HepG2 (cell line): ENCODE measurements around the gene DAG1. TPM values are rescaled to one million over a fixed set of nuclear protein-coding genes. Genes with fewer than 3 reads are reported as not detected.

Experiments
- ATAC-seq: fragments of 200-7000 bp; cut with Tn5 transposase; 3 replicates; pipeline ENCODE4 v1.9.1; 2020; ENCODE audit warnings: mild to moderate bottlenecking, moderate library complexity
- BruUV-seq: library from RNA; stranded (reverse); fragments of 400-500 nt; replicated peaks from 2 replicates; lab custom pipeline; 2021; lab: Mats Ljungman, UMichigan
- CTCF ChIA-PET: fragments of 300-600 bp; formaldehyde crosslinking; extraction: SDS; loops from one replicate; lab custom pipeline; 2021; ENCODE audit warnings: low total read pairs, inconsistent platforms, low intra/inter-chr PET ratio; lab: Yijun Ruan, JAX
- POLR2A ChIA-PET: fragments of 350-600 bp; sonication (Branson Sonifier 250); formaldehyde crosslinking; loops from one replicate; lab custom pipeline; 2020; ENCODE audit warnings: antibody characterized with exemption, inconsistent platforms; lab: Yijun Ruan, JAX
- DNase-seq: peaks from one replicate; pipeline ENCODE4 v3.0.0-alpha.2; 2015; ENCODE audit warnings: low spot score
- FAIRE-seq: peaks from 3 replicates; lab custom pipeline; 2011; peaks lifted over from hg19 to GRCh38; lab: Jason Lieb, UNC
- H2AFZ ChIP-seq: one replicate; pipeline ENCODE4 v1.6.1; 2011; ENCODE audit warnings: low read length, inconsistent platforms
- H3K27ac ChIP-seq: fragments of 300-600 bp; 3 replicates; pipeline ENCODE4 v1.8.0; 2011; ENCODE audit warnings: mixed run types, mild to moderate bottlenecking, mixed read lengths, low read length, inconsistent platforms; ENCODE audit not compliant: insufficient read depth; ENCODE audit errors: extremely low read length
- H3K27me3 ChIP-seq, 2 experiments: fragments of 200-600 bp in 1 of 2; 2 replicates in 1 of 2; 3 replicates in 1 of 2; pipeline versions ENCODE4 v1.6.0 to v1.8.0; 2011; ENCODE audit warnings: low read length in 2 of 2, mild to moderate bottlenecking in 2 of 2, moderate library complexity in 2 of 2, inconsistent platforms in 1 of 2; ENCODE audit not compliant: insufficient read depth in 2 of 2, control insufficient read depth in 1 of 2
- H3K36me3 ChIP-seq, 2 experiments: fragments of 200-600 bp in 1 of 2; replicated peaks in 1 of 2; 2 replicates in 1 of 2; 3 replicates in 1 of 2; pipeline versions ENCODE4 v1.5.1 to v1.8.0; 2011; ENCODE audit warnings: low read length in 2 of 2, inconsistent platforms in 1 of 2; ENCODE audit not compliant: insufficient read depth in 2 of 2, control insufficient read depth in 1 of 2
- H3K4me1 ChIP-seq: 2 replicates; pipeline ENCODE4 v1.5.1; 2012; ENCODE audit warnings: low read length, inconsistent platforms; ENCODE audit not compliant: insufficient read depth
- H3K4me2 ChIP-seq: 2 replicates; pipeline ENCODE4 v1.6.0; 2011; ENCODE audit warnings: low read depth, low read length, inconsistent platforms
- H3K4me3 ChIP-seq, 3 experiments: fragments of 200-600 bp in 1 of 3; sonication (generic), shearing (Covaris generic) in 1 of 3; replicated peaks in 1 of 3; 2 replicates each; pipeline ENCODE4 v1.5.1; 2011 to 2016; ENCODE audit warnings: low read length in 3 of 3, inconsistent platforms in 2 of 3, low read depth in 2 of 3, mild to moderate bottlenecking in 2 of 3, control low read depth in 1 of 3, mixed read lengths in 1 of 3; ENCODE audit not compliant: insufficient read depth in 1 of 3
- H3K79me2 ChIP-seq: one replicate; pipeline ENCODE4 v1.6.1; 2011; ENCODE audit warnings: low read length, inconsistent platforms; ENCODE audit not compliant: insufficient read depth
- H3K9ac ChIP-seq: 2 replicates; pipeline ENCODE4 v1.6.0; 2011; ENCODE audit warnings: mild to moderate bottlenecking, low read depth, low read length, inconsistent platforms; ENCODE audit not compliant: insufficient read depth
- H3K9me3 ChIP-seq: 2 replicates; pipeline ENCODE4 v1.5.1; 2012; ENCODE audit warnings: mild to moderate bottlenecking, low read length
- H4K20me1 ChIP-seq: 2 replicates; pipeline ENCODE4 v1.6.0; 2011; ENCODE audit warnings: inconsistent platforms, mild to moderate bottlenecking, low read length, moderate library complexity; ENCODE audit not compliant: insufficient read depth
- MED1 ChIP-seq: sonication (generic); formaldehyde crosslinking; IDR thresholded peaks from 2 replicates; pipeline ENCODE4 v1.4.0; 2020; ENCODE audit warnings: missing genetic modification reagents
- MEIS2 ChIP-seq: sonication (generic); formaldehyde crosslinking; IDR thresholded peaks from 2 replicates; pipeline ENCODE4 v1.9.0; 2021; ENCODE audit warnings: mild to moderate bottlenecking, missing genetic modification reagents
- PRPF4 ChIP-seq: fragments of 200-400 bp; formaldehyde crosslinking; IDR thresholded peaks from 2 replicates; pipeline ENCODE4 v1.6.1; 2016; ENCODE audit warnings: low read length, low read depth; ENCODE audit not compliant: poor library complexity, severe bottlenecking
- ZNF121 ChIP-seq: sonication (generic); formaldehyde crosslinking; IDR thresholded peaks from 2 replicates; pipeline ENCODE4 v1.5.0; 2020; ENCODE audit warnings: mild to moderate bottlenecking, missing genetic modification reagents
- ZNF432 ChIP-seq: sonication (generic); formaldehyde crosslinking; IDR thresholded peaks from 2 replicates; pipeline ENCODE4 v1.5.0; 2020; ENCODE audit warnings: missing genetic modification reagents, mild to moderate bottlenecking, borderline replicate concordance
- ZNF614 ChIP-seq: IDR thresholded peaks from 2 replicates; pipeline ENCODE4 v1.6.1; 2018; ENCODE audit warnings: missing biosample characterization, missing genetic modification reagents, inconsistent platforms, borderline replicate concordance
- ZNF75D ChIP-seq: sonication (generic); formaldehyde crosslinking; IDR thresholded peaks from 2 replicates; pipeline ENCODE4 v1.8.1; 2023; ENCODE audit warnings: missing genetic modification reagents, mild to moderate bottlenecking, borderline replicate concordance
- in situ Hi-C: cut with HindIII; loops from 2 replicates; pipeline ENCODE4 v1.10.0; 2017; ENCODE audit warnings: low pct_unique_long_range_greater_than_20kb; ENCODE audit not compliant: extremely low pct_ligation_motif_present
- intact Hi-C: fragments of 100-400 bp; cut with micrococcal nuclease; formaldehyde crosslinking; loops from one replicate; pipeline ENCODE4 v1.10.0; 2022; ENCODE audit not compliant: unreplicated experiment
- polyA plus RNA-seq, 8 experiments: library from polyadenylated mRNA; depleted of rRNA in 3 of 8; stranded (reverse) in 7 of 8; unstranded in 1 of 8; fragments of >200 nt; fragmentation: Illumina TruSeq in 4 of 8; extraction: Trizol in 4 of 8; gene quantifications; 2 replicates each; pipeline versions ENCODE4 v1.2.1 to v1.2.3, GENCODE V29; 2011 to 2016; ENCODE audit warnings: low read depth in 4 of 8, missing spikeins in 1 of 8, mixed read lengths in 1 of 8; ENCODE audit not compliant: insufficient read depth in 1 of 8
- small RNA-seq, 3 experiments: library from RNA; depleted of rRNA; stranded (forward); fragments of <200 nt; gene quantifications; one replicate each; pipeline ENCODE3, GENCODE V24; 2012; ENCODE audit warnings: low read depth in 2 of 3, low replicate concordance in 1 of 3; ENCODE audit not compliant: insufficient read length in 3 of 3, insufficient read depth in 2 of 3
- total RNA-seq, 5 experiments: library from RNA; depleted of rRNA; stranded (reverse); fragments of >200 nt; fragmentation: Illumina TruSeq; extraction: Trizol; gene quantifications; 2 replicates each; pipeline ENCODE4 v1.2.3, GENCODE V29; 2016; ENCODE audit warnings: low read depth in 1 of 5
- TF ChIP-seq, protein P1 (sequence below): sonication (generic); formaldehyde crosslinking; IDR thresholded peaks from 2 replicates; pipeline ENCODE4 v1.5.1; 2020; ENCODE audit warnings: missing genetic modification reagents, mild to moderate bottlenecking, borderline replicate concordance
- TF ChIP-seq, protein P2 (sequence below): sonication (generic); formaldehyde crosslinking; IDR thresholded peaks from 2 replicates; pipeline ENCODE4 v1.9.0; 2022; ENCODE audit warnings: missing genetic modification reagents, mild to moderate bottlenecking, borderline replicate concordance

DAG1 gene
- total and polyA plus RNA-seq, 2 of the 13 experiments (the other 11 are each of a cell fraction or from before 2014, with no cell fraction given): 47.3 to 50.4 TPM

DNA sequence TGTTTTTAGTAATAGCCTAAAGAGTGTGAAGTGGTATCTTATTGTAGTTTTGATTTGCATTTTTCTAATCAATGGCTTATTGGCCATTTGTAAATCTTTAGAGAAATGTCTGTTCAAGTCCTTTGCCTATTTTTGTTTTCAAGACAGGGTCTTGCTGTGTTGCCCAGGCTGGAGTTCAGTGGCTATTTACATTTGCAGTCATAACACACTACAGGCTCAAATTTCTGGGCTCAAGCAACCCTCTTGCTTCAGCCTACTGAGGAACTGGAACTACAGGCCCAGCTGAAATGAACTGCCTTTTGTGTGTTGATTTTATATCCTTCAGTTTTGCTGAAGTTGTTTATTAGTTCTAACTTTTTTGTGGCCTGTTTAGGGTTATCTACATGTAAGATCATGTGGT is 112.1 kb downstream of the DAG1 start:
- H3K4me3 ChIP-seq: no peak overlapping the region
- H3K27ac ChIP-seq: no peak overlapping the region
- H3K4me1 ChIP-seq: no peaks in the 10 kb centered on the region
- no peaks in the 10 kb centered on the region for H3K9me3 ChIP-seq
- POLR2A ChIA-PET: no interaction called here
- no peak overlapping the region for H3K4me2 ChIP-seq
- H3K27me3 ChIP-seq: no peaks in the 10 kb centered on the region
- FAIRE-seq (no peak), DNase-seq (no peak), ATAC-seq (no peak)
- H3K9ac ChIP-seq: no peak overlapping the region
- intact Hi-C loops (no loop called here), in situ Hi-C loops (no loop called here)
- no peaks in the 10 kb centered on the region for H3K79me2 ChIP-seq
- no peaks in the 10 kb centered on the region for H3K36me3 ChIP-seq
- no TSS peak for BruUV-seq
- TF ChIP-seq, protein P1, sequence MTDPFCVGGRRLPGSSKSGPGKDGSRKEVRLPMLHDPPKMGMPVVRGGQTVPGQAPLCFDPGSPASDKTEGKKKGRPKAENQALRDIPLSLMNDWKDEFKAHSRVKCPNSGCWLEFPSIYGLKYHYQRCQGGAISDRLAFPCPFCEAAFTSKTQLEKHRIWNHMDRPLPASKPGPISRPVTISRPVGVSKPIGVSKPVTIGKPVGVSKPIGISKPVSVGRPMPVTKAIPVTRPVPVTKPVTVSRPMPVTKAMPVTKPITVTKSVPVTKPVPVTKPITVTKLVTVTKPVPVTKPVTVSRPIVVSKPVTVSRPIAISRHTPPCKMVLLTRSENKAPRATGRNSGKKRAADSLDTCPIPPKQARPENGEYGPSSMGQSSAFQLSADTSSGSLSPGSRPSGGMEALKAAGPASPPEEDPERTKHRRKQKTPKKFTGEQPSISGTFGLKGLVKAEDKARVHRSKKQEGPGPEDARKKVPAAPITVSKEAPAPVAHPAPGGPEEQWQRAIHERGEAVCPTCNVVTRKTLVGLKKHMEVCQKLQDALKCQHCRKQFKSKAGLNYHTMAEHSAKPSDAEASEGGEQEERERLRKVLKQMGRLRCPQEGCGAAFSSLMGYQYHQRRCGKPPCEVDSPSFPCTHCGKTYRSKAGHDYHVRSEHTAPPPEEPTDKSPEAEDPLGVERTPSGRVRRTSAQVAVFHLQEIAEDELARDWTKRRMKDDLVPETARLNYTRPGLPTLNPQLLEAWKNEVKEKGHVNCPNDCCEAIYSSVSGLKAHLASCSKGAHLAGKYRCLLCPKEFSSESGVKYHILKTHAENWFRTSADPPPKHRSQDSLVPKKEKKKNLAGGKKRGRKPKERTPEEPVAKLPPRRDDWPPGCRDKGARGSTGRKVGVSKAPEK: no peak
- TF ChIP-seq ZNF121 (CRISPR knock-in tag): peak; percentile 54; the same call in 1 of the 2 replicates
- no peak for TF ChIP-seq ZNF614
- no peak for TF ChIP-seq ZNF432 (CRISPR knock-in tag)
- no peak for TF ChIP-seq ZNF75D (CRISPR knock-in tag)
- TF ChIP-seq PRPF4: no peak
- TF ChIP-seq MEIS2: no peak
- TF ChIP-seq, protein P2, sequence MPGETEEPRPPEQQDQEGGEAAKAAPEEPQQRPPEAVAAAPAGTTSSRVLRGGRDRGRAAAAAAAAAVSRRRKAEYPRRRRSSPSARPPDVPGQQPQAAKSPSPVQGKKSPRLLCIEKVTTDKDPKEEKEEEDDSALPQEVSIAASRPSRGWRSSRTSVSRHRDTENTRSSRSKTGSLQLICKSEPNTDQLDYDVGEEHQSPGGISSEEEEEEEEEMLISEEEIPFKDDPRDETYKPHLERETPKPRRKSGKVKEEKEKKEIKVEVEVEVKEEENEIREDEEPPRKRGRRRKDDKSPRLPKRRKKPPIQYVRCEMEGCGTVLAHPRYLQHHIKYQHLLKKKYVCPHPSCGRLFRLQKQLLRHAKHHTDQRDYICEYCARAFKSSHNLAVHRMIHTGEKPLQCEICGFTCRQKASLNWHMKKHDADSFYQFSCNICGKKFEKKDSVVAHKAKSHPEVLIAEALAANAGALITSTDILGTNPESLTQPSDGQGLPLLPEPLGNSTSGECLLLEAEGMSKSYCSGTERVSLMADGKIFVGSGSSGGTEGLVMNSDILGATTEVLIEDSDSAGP (CRISPR knock-in tag): no peak
- TF ChIP-seq MED1 (CRISPR knock-in tag): no peak
- H2AFZ ChIP-seq: no peak overlapping the region
- CTCF ChIA-PET: no interaction called here
- H4K20me1 ChIP-seq: no peaks in the 10 kb centered on the region

Small RNA genes lying within 50 kb of the gene (small RNA-seq; reads per million reads assigned to genes)
- 0 reads per million in 3 experiments for gene RNA5SP130

Other genes with a start within 250 kb of the DAG1 start
- 1.2 and 1.6 TPM in 2 replicates for gene C3orf62, start 193.0 kb upstream of the DAG1 start, total RNA-seq (2016; rRNA removed; fragmentation: Illumina TruSeq; extraction: Trizol)
- gene C3orf62, start 193.0 kb upstream of the DAG1 start, polyA plus RNA-seq (2011; rRNA removed): 3.9 and 4.3 TPM in 2 replicates
- 9.2 and 12.1 TPM in 2 replicates for gene USP4, start 130.2 kb upstream of the DAG1 start, total RNA-seq (2016; rRNA removed; fragmentation: Illumina TruSeq; extraction: Trizol)
- 18.7 and 20.8 TPM in 2 replicates for gene USP4, start 130.2 kb upstream of the DAG1 start, polyA plus RNA-seq (2011; rRNA removed)
- 149 and 169 TPM in 2 replicates for gene GPX1, start 111.9 kb upstream of the DAG1 start, total RNA-seq (2016; rRNA removed; fragmentation: Illumina TruSeq; extraction: Trizol)
- 167 and 168 TPM in 2 replicates for gene GPX1, start 111.9 kb upstream of the DAG1 start, polyA plus RNA-seq (2011; rRNA removed)
- gene RHOA, start 58.3 kb upstream of the DAG1 start, total RNA-seq (2016; rRNA removed; fragmentation: Illumina TruSeq; extraction: Trizol): 177 and 258 TPM in 2 replicates
- gene RHOA, start 58.3 kb upstream of the DAG1 start, polyA plus RNA-seq (2011; rRNA removed): 117 and 131 TPM in 2 replicates
- 6.7 and 8.3 TPM in 2 replicates for gene TCTA, start 57.8 kb upstream of the DAG1 start, total RNA-seq (2016; rRNA removed; fragmentation: Illumina TruSeq; extraction: Trizol)
- gene TCTA, start 57.8 kb upstream of the DAG1 start, polyA plus RNA-seq (2011; rRNA removed): 13.2 and 14.0 TPM in 2 replicates
- 32.5 and 35.3 TPM in 2 replicates for gene AMT, start 47.8 kb upstream of the DAG1 start, total RNA-seq (2016; rRNA removed; fragmentation: Illumina TruSeq; extraction: Trizol)
- 59.0 and 59.2 TPM in 2 replicates for gene AMT, start 47.8 kb upstream of the DAG1 start, polyA plus RNA-seq (2011; rRNA removed)
- gene NICN1, start 40.9 kb upstream of the DAG1 start, total RNA-seq (2016; rRNA removed; fragmentation: Illumina TruSeq; extraction: Trizol): 9.0 and 11.0 TPM in 2 replicates
- gene NICN1, start 40.9 kb upstream of the DAG1 start, polyA plus RNA-seq (2011; rRNA removed): 18.7 and 21.1 TPM in 2 replicates
- gene BSN, start 84.2 kb downstream of the DAG1 start, total RNA-seq (2016; rRNA removed; fragmentation: Illumina TruSeq; extraction: Trizol): 0.70 and 0.86 TPM in 2 replicates
- 0.42 and 0.67 TPM in 2 replicates for gene BSN, start 84.2 kb downstream of the DAG1 start, polyA plus RNA-seq (2011; rRNA removed)
- gene APEH, start 204.1 kb downstream of the DAG1 start, total RNA-seq (2016; rRNA removed; fragmentation: Illumina TruSeq; extraction: Trizol): 116 and 130 TPM in 2 replicates
- 116 and 123 TPM in 2 replicates for gene APEH, start 204.1 kb downstream of the DAG1 start, polyA plus RNA-seq (2011; rRNA removed)
- 26.7 and 189 TPM in 2 replicates for gene MST1, start 219.2 kb downstream of the DAG1 start, total RNA-seq (2016; rRNA removed; fragmentation: Illumina TruSeq; extraction: Trizol)
- gene MST1, start 219.2 kb downstream of the DAG1 start, polyA plus RNA-seq (2011; rRNA removed): 452 and 686 TPM in 2 replicates
- 16.1 and 29.9 TPM in 2 replicates for gene RNF123, start 219.3 kb downstream of the DAG1 start, total RNA-seq (2016; rRNA removed; fragmentation: Illumina TruSeq; extraction: Trizol)
- 82.2 and 91.9 TPM in 2 replicates for gene RNF123, start 219.3 kb downstream of the DAG1 start, polyA plus RNA-seq (2011; rRNA removed)
- gene AMIGO3, start 249.4 kb downstream of the DAG1 start, total RNA-seq (2016; rRNA removed; fragmentation: Illumina TruSeq; extraction: Trizol): 0.35 TPM in 1 of 2 replicates, not detected in the other
- gene AMIGO3, start 249.4 kb downstream of the DAG1 start, polyA plus RNA-seq (2011; rRNA removed): 0.21 TPM in 1 of 2 replicates, not detected in the other